CD4-positive, alpha-beta T cell treated with Interleukin-1 beta for 1 hour (primary cell): ENCODE data around the gene RECQL5.
A peak's percentile ranks its signal among the peaks of the same experiment; 100 is the strongest.

Experiments used
- DNase-seq, 2 donors: peaks; one replicate each; pipeline ENCODE4 v3.0.0-alpha.2; 2020 to 2022

RECQL5 gene

DNA sequence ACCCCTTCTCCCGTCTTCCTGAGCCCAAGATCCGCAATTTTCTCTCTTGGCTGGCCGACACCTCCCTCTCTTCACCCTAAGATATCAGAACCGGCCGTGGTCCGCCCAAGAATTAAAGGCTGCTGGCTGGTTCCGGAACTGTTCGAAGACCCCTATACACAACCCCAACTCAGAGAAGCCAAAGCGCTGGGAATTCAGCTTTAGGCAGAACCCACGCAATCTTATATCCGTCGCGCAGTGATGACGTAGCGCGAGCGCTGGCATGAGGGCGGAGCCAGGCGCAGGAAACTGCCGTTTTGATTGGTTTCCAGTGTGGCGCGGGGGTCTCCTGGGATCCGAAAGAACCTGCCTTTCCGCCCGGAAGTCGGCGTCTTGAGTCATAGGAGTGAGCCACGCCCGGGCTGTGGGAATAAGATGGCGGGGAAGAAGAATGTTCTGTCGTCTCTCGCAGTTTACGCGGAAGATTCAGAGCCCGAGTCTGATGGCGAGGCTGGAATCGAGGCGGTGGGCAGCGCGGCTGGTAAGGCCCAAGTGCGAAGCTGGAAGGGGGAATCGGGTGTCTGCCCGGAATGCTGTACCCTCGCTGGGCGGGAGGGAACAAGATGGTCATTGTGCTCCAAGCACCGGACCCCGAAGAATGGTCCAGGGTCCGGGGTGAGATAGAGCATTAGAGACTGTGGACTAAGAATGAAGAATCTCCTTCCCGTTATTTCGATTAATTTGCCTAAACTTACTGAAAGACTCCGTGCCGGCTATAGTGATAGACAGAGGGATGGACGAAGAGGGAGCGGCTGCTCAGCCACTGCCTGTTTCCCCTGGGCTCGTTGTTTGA lies at the start of gene RECQL5, which contains the start of gene SAP30BP:
TSS of gene RECQL5 (minus strand) at position 196 of the 832 bp plus-strand sequence. CDS start 597 bp downstream, outside the sequence.
TSS of gene SAP30BP (plus strand) at position 380 of the 832 bp plus-strand sequence. CDS start at position 415, 35 bp downstream.
- DNase-seq, result peak; percentile 97

DNA sequence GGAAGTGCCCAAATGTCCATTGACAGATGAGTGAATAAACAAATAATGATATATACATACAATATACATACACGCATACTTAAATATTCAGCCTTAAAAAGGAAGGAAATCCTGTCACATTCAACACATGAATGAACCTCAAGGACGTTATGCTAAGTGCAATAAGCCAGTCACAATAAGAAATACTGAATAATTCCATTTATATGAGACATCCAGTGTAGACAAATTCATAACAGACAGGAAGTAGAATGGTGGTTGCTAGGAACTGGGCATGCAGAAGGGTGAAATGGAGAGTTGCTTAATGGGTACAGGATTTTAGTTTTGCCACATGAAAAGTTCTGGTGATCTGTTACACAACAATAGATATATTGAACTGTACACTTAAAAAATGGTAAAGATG lies 45.5 kb upstream of the RECQL5 start:
- DNase-seq, result no peak

- DNase-seq, result no peak
Measured at GRCh38 chr17:75707079-75707571, 40.2 kb upstream of the RECQL5 start.

DNA sequence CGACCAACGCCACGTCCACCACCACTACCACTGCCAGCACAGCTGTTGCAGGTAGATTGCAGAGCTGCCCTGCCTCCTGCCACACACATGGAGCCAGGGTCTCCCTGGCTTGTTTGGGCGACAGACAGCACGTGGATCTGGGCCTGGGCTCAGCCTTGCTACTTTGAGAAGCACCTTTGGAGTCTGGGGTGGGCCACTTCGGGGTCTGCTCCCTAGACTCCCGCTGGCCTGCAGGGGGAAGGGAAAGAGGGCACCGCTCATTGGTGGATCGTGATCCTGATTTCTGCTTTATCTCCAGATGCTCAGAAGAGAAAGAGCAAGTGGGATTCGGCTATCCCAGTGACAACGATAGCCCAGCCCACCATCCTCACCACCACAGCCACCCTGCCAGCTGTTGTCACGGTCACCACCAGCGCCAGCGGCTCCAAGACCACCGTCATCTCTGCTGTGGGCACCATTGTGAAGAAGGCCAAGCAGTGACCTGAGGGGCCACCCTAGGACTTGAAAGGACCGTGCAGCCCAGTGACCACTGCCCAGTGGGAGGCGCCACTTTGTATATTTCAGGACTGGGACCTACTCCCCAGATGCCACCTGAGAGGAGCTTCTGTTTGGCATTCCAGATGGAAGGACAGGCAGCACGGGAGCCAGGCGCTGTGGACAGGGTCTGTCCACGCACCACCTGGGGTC lies 39.2 kb upstream of the RECQL5 start:
- DNase-seq, result no peak

- DNase-seq, result no peak
Measured at GRCh38 chr17:75704963-75705875, 38.3 kb upstream of the RECQL5 start.

DNA sequence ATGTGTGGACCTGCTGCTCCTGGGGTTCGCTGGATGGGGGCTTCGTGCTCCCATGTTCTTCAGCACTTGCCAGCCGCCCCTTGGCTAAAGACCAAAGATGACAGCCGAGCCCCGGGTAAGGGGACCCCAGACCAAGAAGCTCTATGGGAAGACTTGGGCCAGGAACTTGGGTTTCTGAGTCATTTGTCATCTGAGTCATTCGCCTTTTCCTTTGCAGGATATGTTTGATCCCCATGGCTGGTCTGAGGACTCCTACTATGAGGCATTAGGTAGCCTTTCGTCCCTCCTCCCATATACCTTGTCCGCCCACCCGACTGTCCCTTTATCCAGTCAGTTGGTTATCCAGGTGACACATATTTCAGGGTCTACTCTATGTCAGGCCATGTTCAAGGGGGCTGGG lies 36.6 kb upstream of the RECQL5 start:
- no peak for DNase-seq

GRCh38 chr17:75703191-75703590 lies 36.2 kb upstream of the RECQL5 start:
- no peak for DNase-seq

DNA sequence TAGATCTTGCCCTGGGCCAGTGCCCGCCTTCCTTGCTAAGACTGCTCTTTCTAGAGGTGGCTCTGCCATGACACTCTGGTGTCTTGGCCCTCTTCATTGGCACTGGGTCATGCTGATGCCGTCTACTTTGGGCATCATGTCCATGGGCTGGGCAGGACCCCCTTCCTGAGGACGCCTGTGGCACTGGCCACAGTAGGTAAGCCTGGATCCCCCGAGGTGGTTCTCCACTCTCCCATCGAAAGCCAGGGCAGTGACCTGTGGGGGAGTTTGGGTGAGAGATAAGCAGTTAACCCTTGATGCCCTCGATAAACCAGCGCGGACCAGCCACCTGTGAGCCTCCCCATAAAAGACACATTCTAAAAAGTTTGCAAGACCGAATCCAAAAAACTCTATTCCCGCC lies 34.3 kb upstream of the RECQL5 start:
- no peak for DNase-seq

GRCh38 chr17:75698659-75699058 lies 31.7 kb upstream of the RECQL5 start:
- DNase-seq, result no peak

DNA sequence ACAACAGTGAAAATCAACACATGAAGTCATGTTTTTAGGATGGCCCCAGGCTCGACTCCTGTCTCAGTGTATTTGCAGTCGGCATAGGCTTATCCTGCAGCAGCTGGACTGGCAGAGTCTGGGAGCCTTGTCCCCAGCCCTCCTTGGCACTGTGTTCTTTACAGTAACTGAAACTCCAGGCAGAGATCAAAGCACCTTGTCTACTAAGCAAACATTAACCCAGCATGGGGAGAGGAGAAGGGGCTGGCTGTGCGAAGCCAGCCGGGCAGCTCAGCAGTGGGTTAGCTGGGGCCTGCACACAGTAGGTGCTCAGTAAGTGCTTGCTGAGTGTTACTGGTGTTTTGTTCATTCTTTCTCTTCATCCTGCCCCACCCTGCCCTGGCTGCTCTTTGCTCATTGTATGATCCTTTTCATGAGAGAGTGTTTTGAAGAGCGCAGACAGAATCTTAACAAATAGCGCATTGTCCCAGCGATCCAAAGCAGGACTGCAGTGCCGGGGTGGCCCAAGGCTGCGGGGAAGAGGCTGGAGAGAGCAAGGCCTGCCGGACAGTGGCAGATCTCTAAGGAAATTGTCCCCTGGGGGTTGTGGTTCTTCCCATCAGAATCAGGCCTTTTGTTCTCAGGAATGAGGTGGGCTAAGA lies 30.8 kb upstream of the RECQL5 start:
- no peak for DNase-seq

- no peak for DNase-seq
Measured at GRCh38 chr17:75695830-75696271, 28.9 kb upstream of the RECQL5 start.

DNA sequence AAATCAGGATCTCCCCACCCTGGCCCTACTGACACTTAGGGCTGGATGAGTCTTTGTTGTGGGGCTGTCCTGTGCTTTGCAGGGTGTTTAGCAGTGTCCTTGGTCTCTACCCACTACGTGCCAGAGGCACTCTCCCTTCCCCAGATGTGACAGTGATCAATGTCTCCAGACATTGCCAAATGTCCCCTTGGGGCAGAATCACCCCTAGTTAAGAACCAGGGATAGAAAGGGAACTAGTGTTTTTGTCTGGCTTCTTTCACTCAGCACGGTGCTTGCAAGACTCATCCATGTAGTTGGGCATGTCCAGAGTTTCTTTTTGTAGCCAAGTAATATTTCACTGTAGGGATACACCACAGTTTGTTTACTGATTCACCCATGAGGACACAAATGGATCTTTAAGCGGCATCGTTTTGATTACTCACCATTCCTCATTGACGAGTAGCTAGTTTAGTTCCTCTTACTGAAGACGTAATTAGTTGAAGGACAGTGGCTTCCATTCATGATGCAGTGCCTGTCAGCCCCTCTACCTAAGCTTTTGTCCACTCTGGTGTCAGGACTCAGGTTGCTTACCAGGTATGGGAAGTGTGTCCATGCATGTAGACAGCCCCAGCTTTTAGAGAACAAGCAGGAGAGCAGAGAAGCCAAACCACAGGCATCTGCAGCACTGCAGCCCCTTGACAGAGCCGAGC lies 28.3 kb upstream of the RECQL5 start:
- DNase-seq, result no peak

DNA sequence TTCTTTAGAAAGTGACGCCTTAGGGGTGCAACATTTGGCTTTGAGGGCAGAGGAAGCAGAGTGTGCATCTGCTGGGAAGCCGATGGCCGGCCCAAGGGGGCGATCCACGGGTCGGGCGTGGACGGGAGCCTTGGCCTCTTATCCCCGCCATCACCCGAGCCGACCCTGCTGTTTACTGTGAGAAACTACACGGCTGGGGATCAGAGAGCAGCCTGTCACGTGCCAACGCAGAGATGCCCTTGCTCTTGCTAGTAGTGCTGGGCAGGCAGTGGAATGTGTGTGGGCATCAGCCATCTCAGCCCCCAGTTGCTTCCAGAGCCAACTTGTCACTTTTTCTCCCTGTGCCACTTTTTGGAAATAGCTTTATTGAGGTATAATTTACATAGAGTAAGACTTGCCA lies 27.6 kb upstream of the RECQL5 start:
- no peak for DNase-seq

- no peak for DNase-seq
Measured at GRCh38 chr17:75693500-75694481, 26.8 kb upstream of the RECQL5 start.

GRCh38 chr17:75692976-75693375 lies 26.0 kb upstream of the RECQL5 start:
- DNase-seq, result no peak

DNA sequence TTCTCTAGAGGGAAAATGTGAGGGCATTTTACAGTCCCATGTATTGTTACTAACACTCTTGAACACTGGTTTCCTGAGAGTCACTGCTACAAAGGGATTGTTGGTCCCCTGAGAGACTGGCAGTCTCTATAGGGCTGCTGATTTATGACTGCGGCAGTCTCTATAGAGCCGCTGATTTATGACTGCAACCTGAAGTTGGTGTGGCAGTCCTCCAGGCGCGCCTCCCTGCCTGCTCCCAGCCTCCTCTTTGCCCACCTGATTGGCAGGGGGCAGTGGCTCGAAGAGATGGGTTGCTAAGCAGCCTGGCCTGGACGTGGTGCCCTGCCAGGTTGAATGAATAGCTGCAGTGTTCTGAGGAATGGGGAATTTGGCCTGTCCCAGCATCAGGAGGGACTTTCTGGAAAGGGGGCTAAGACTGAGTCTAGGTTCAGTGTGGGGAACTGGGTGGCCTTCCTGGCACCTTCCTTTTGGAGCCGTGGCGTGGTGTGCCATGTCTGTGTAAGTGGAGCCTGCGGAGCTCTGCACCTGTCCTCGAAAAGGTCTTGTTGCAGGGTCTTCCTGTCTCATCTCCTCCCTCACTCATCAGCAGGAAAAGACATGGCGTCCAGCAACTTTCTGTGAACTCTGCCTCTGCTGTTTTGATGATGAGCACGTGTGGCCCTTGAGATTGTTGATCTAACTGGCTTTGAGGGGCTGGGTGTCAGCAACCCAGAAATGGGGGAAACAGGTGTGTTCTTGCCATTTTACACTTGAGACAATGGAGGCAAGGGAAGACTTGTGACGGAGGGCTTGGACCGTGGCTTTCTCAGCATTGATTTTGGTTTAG lies 25.1 kb upstream of the RECQL5 start:
- no peak for DNase-seq

- DNase-seq, result no peak
Measured at GRCh38 chr17:75691371-75691791, 24.4 kb upstream of the RECQL5 start.

- DNase-seq, result peak; percentile 45 to 54
Measured at GRCh38 chr17:75689441-75689873, 22.5 kb upstream of the RECQL5 start.

- DNase-seq, result peak in 1 of 2 donors; percentile 18
Measured at GRCh38 chr17:75688209-75688825, 21.4 kb upstream of the RECQL5 start.
